K562 (cell line): ENCODE results near the gene MFNG. TPM values are rescaled to one million over a fixed set of nuclear protein-coding genes. Genes with fewer than 3 reads are reported as not detected.
A peak's percentile ranks its signal among the peaks of the same experiment; 100 is the strongest.

Experiments used
- ATAC-seq: fragments of 200-7000 bp; cut with Tn5 transposase; 3 replicates; pipeline ENCODE4 v1.9.1; 2020; ENCODE audit warnings: moderate library complexity
- BruUV-seq: library from RNA; stranded (reverse); fragments of 400-500 nt; replicated peaks from 2 replicates; lab custom pipeline; 2021; lab: Mats Ljungman, UMichigan
- CTCF ChIA-PET: fragments of 300-600 bp; formaldehyde crosslinking; extraction: SDS; loops from one replicate; lab custom pipeline; 2021; ENCODE audit warnings: low intra/inter-chr PET ratio; lab: Yijun Ruan, JAX
- POLR2A ChIA-PET: fragments of 300-600, 350-650 bp; sonication (Branson Sonifier 250); formaldehyde crosslinking; extraction: SDS; loops from one replicate; lab custom pipeline; 2021; ENCODE audit warnings: antibody characterized with exemption, inconsistent platforms; lab: Yijun Ruan, JAX
- DNase-seq, 4 experiments: peaks; one replicate each; pipeline versions ENCODE4 v3.0.0 to v3.0.0-alpha.2; 2011 to 2018; ENCODE audit warnings: low spot score in 3 of 4, mixed read lengths in 3 of 4; ENCODE audit errors: extremely low read depth in 1 of 4
- FAIRE-seq: peaks from 2 replicates; lab custom pipeline; 2011; peaks lifted over from hg19 to GRCh38; lab: Jason Lieb, UNC
- H2AFZ ChIP-seq: 2 replicates; pipeline ENCODE4 v1.6.0; 2011; ENCODE audit warnings: low read depth, low read length, control low read depth, inconsistent platforms
- H3K27ac ChIP-seq: fragments of 200-600 bp; 3 replicates; pipeline ENCODE4 v1.8.0; 2011; ENCODE audit warnings: low read depth, mild to moderate bottlenecking, control low read depth, inconsistent platforms, low read length, moderate library complexity, mixed read lengths; ENCODE audit errors: extremely low read depth
- H3K27me3 ChIP-seq, 2 experiments: fragments of 300-600 bp in 1 of 2; 2 replicates in 1 of 2; 3 replicates in 1 of 2; pipeline versions ENCODE4 v1.6.0 to v1.8.0; 2011; ENCODE audit warnings: inconsistent platforms in 2 of 2, low read length in 2 of 2, mild to moderate bottlenecking in 1 of 2, mixed read lengths in 1 of 2, moderate library complexity in 1 of 2; ENCODE audit not compliant: control insufficient read depth in 2 of 2, insufficient read depth in 2 of 2
- H3K36me3 ChIP-seq: fragments of 300-600 bp; 3 replicates; pipeline ENCODE4 v1.8.0; 2011; ENCODE audit warnings: mild to moderate bottlenecking, low read length, inconsistent platforms; ENCODE audit not compliant: control insufficient read depth, insufficient read depth
- H3K4me1 ChIP-seq, 2 experiments: fragments of 200-600 bp in 1 of 2; replicated peaks in 1 of 2; 2 replicates in 1 of 2; 3 replicates in 1 of 2; pipeline versions ENCODE4 v1.5.1 to v1.8.0; 2011; ENCODE audit warnings: inconsistent platforms in 2 of 2, low read length in 2 of 2, mild to moderate bottlenecking in 1 of 2, mixed read lengths in 1 of 2, moderate library complexity in 1 of 2; ENCODE audit not compliant: control insufficient read depth in 2 of 2, insufficient read depth in 2 of 2
- H3K4me2 ChIP-seq: 2 replicates; pipeline ENCODE4 v1.6.1; 2011; ENCODE audit warnings: low read length, control low read depth, inconsistent platforms, mixed read lengths; ENCODE audit not compliant: insufficient read depth
- H3K4me3 ChIP-seq: fragments of 200-600 bp; sonication (generic), shearing (Covaris generic); 2 replicates; pipeline ENCODE4 v1.5.1; 2016; ENCODE audit warnings: control low read depth, inconsistent platforms
- H3K79me2 ChIP-seq: fragments of 200-600 bp; 3 replicates; pipeline ENCODE4 v1.8.0; 2011; ENCODE audit warnings: low read length, inconsistent platforms; ENCODE audit not compliant: control insufficient read depth, insufficient read depth
- H3K9ac ChIP-seq, 2 experiments: 2 replicates each; pipeline versions ENCODE4 v1.6.0 to v1.6.1; 2011; ENCODE audit warnings: low read depth in 2 of 2, low read length in 2 of 2, control low read depth in 1 of 2, inconsistent platforms in 1 of 2, mild to moderate bottlenecking in 1 of 2, mixed read lengths in 1 of 2; ENCODE audit not compliant: insufficient read depth in 1 of 2
- H3K9me1 ChIP-seq: one replicate; pipeline ENCODE4 v1.6.0; 2011; ENCODE audit warnings: inconsistent platforms, mild to moderate bottlenecking, low read length, moderate library complexity; ENCODE audit not compliant: control insufficient read depth, insufficient read depth
- H3K9me3 ChIP-seq: replicated peaks from 2 replicates; pipeline ENCODE4 v1.5.1; 2011; ENCODE audit warnings: low read depth, low read length, inconsistent platforms; ENCODE audit not compliant: control insufficient read depth, insufficient read depth
- H4K20me1 ChIP-seq: replicated peaks from 2 replicates; pipeline ENCODE4 v1.6.1; 2011; ENCODE audit warnings: low read length, inconsistent platforms, mixed read lengths; ENCODE audit not compliant: control insufficient read depth, insufficient read depth
- HIVEP1 ChIP-seq: fragments of 250-450 bp; sonication (Bioruptor Pico); IDR thresholded peaks from 2 replicates; pipeline ENCODE4 v1.4.0; 2020; ENCODE audit warnings: mild to moderate bottlenecking
- IFI16 ChIP-seq: fragments of 250-450 bp; sonication (Bioruptor Pico); IDR thresholded peaks from 2 replicates; pipeline ENCODE4 v2.1.2; 2022; ENCODE audit warnings: mild to moderate bottlenecking, inconsistent platforms
- RB1 ChIP-seq: fragments of 450-650 bp; IDR thresholded peaks from 2 replicates; pipeline ENCODE4 v1.6.1; 2017; ENCODE audit warnings: low read depth, mild to moderate bottlenecking
- RBM15 ChIP-seq: fragments of 200-400 bp; formaldehyde crosslinking; IDR thresholded peaks from 2 replicates; pipeline ENCODE4 v1.6.1; 2018; ENCODE audit warnings: mild to moderate bottlenecking, low read length, moderate library complexity; ENCODE audit not compliant: insufficient read depth
- YY1 ChIP-seq, 3 experiments: IDR thresholded peaks; 2 replicates each; pipeline ENCODE4 v1.6.1; 2011; ENCODE audit warnings: low read length in 2 of 3, mild to moderate bottlenecking in 2 of 3, moderate library complexity in 2 of 3, borderline replicate concordance in 1 of 3, control low read depth in 1 of 3, low read depth in 1 of 3; ENCODE audit not compliant: insufficient read depth in 3 of 3, insufficient replicate concordance in 2 of 3, control insufficient read depth in 1 of 3, insufficient read length in 1 of 3; ENCODE audit errors: extremely low read depth in 1 of 3
- WGBS: fragments of 100-300 bp; shearing (Covaris generic); methylation state at CpG from one replicate; pipeline ENCODE4 v1.1.6; 2016; ENCODE audit warnings: low coverage, mixed read lengths; ENCODE audit not compliant: insufficient coverage; ENCODE audit errors: missing lambda C conversion rate; 5-methylcytosine and 5-hydroxymethylcytosine counted together
- in situ Hi-C: fragments of 300-500 bp; cut with MboI; formaldehyde crosslinking; loops from 4 replicates; pipeline ENCODE4 v1.15.0; 2018; ENCODE audit warnings: inconsistent platforms, mixed read lengths
- intact Hi-C: fragments of 100-400 bp; cut with micrococcal nuclease; formaldehyde crosslinking; loops from 2 replicates; pipeline ENCODE4 v1.14.2; 2022
- polyA plus RNA-seq, 8 experiments: library from polyadenylated mRNA; depleted of rRNA in 4 of 8; stranded (reverse) in 5 of 8; unstranded in 3 of 8; fragments of >200 nt; fragmentation: Nextera tagmentation in 2 of 8; fragmentation: Illumina TruSeq in 1 of 8; extraction: Ambion mirVana in 2 of 8; extraction: Trizol in 1 of 8; gene quantifications; 2 replicates each; pipeline versions ENCODE4 v1.2.1 to v1.2.3, GENCODE V29; 2011 to 2014; ENCODE audit warnings: inconsistent platforms in 1 of 8, missing spikeins in 1 of 8
- total RNA-seq, 7 experiments: library from RNA; depleted of rRNA in 6 of 7; stranded (reverse); fragments of >200 nt in 6 of 7; fragmentation: Illumina TruSeq in 2 of 7; extraction: Trizol in 2 of 7; gene quantifications; 2 replicates each; pipeline versions ENCODE4 v1.2.1 to v1.2.3, GENCODE V29; 2011 to 2021; ENCODE audit warnings: low replicate concordance in 1 of 7
- TF ChIP-seq, protein P1 (sequence below), 2 experiments: fragments of 450-650 bp; IDR thresholded peaks; 2 replicates each; pipeline ENCODE4 v1.6.1; 2018; ENCODE audit warnings: mild to moderate bottlenecking in 2 of 2, low read depth in 1 of 2; ENCODE audit not compliant: partially characterized antibody in 2 of 2

The MFNG gene
- total and polyA plus RNA-seq, 9 of the 15 experiments (the other 6 are each of a cell fraction or from before 2014, with no cell fraction given): 0.13 to 0.73 (median 0.38) TPM; not detected in 4

DNA sequence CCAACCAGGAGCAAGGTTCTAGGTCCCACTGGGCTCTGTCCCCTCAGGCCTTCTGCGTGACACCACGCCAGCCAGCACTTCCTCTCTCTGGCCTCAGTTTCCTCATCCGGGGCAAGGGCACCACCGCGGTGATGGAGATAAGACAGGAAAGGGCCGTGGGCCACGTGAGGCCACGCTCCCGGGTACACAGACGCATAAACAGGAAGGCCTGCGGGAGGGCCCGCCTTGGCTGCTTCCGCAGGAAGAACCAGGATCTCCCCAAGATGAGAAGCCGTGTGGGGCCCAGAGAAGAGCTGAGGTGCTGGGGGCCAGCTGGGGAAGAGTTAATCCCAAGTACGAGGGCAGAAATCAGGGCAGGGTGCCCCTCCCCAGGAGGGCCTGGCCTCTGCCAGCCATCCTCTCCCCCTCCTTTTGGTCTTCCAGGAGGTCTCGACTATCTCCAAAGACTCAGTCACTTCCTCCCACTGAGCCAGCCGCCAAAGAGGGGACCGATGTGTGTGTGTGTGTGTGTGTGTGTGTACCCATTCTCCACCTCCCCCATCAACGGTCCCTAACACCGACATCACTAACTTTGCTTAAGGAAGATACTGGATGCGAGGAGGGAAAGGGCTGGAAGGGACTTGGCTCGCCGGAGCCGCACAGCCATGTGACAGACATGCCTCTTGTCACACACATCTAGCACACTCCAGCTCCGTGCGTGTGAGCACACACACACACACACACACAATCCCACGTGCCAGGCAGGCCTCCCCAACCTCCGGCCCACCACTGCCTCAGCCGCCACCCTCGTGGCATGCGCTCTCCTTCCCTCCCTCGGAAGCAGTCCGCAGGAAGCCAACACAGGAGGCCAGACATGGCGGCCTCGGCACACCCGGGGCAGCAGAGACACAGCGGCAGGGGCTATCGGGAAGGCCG is 1.4 kb downstream of the MFNG start:
- Histone ChIP-seq H3K79me2 (no peaks in the 10 kb centered on the region), H3K9me3 (no peaks in the 10 kb centered on the region), H3K27me3 (peaks cover 0 to 48% of the 10 kb centered on the region in 2 experiments; a peak in 3 of 5 replicates), H3K9ac (no peak overlapping the region), H3K36me3 (no peaks in the 10 kb centered on the region), H3K27ac (no peak overlapping the region), H3K4me1 (peaks cover 5 to 40% of the 10 kb centered on the region in 2 experiments; a peak in 3 of 5 replicates), H4K20me1 (0 out of 2 replicates have a peak, but pooled peaks cover 5% of the 10 kb centered on the region), H2AFZ (no peak overlapping the region), H3K4me2 (no peak overlapping the region), H3K4me3 (no peak overlapping the region), H3K9me1 (no peaks in the 10 kb centered on the region)
- DNase-seq (no peak), ATAC-seq (no peak), FAIRE-seq (no peak)
- ChIA-PET POLR2A (interaction anchor here (0.6 kb wide), 1 partner anchor 969 kb away, joined by 3 read pairs; no protein-coding TSS in a partner anchor), CTCF (no interaction called here)
- no peak for TF ChIP-seq HIVEP1 (CRISPR knock-in tag)
- peak in 1 of 3 experiments; percentile 26 for TF ChIP-seq YY1 (IDR thresholded peaks at IDR 0.05; ENCODE audit: borderline replicate concordance in 1 of 3, control insufficient read depth in 1 of 3, extremely low read depth in 1 of 3, insufficient read depth in 3 of 3, insufficient read length in 1 of 3, insufficient replicate concordance in 2 of 3, low read depth in 1 of 3, low read length in 2 of 3)
- TF ChIP-seq, protein P1, sequence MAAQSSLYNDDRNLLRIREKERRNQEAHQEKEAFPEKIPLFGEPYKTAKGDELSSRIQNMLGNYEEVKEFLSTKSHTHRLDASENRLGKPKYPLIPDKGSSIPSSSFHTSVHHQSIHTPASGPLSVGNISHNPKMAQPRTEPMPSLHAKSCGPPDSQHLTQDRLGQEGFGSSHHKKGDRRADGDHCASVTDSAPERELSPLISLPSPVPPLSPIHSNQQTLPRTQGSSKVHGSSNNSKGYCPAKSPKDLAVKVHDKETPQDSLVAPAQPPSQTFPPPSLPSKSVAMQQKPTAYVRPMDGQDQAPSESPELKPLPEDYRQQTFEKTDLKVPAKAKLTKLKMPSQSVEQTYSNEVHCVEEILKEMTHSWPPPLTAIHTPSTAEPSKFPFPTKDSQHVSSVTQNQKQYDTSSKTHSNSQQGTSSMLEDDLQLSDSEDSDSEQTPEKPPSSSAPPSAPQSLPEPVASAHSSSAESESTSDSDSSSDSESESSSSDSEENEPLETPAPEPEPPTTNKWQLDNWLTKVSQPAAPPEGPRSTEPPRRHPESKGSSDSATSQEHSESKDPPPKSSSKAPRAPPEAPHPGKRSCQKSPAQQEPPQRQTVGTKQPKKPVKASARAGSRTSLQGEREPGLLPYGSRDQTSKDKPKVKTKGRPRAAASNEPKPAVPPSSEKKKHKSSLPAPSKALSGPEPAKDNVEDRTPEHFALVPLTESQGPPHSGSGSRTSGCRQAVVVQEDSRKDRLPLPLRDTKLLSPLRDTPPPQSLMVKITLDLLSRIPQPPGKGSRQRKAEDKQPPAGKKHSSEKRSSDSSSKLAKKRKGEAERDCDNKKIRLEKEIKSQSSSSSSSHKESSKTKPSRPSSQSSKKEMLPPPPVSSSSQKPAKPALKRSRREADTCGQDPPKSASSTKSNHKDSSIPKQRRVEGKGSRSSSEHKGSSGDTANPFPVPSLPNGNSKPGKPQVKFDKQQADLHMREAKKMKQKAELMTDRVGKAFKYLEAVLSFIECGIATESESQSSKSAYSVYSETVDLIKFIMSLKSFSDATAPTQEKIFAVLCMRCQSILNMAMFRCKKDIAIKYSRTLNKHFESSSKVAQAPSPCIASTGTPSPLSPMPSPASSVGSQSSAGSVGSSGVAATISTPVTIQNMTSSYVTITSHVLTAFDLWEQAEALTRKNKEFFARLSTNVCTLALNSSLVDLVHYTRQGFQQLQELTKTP (IDR thresholded peaks at IDR 0.05; ENCODE audit: low read depth in 1 of 2, partially characterized antibody in 2 of 2): no peak
- TF ChIP-seq RBM15: no peak
- no peak for TF ChIP-seq RB1
- no peak for TF ChIP-seq IFI16 (CRISPR knock-in tag)
- in situ Hi-C loops (no loop called here), intact Hi-C loops (no loop called here)
- BruUV-seq: no TSS peak
- WGBS: 28% methylated on average over 21 of the region's 39 CpGs
